Right lobe of liver (tissue), 4 donors: ENCODE data around the gene RUVBL1.

ENCODE experiments used
- CTCF ChIP-seq, 4 donors: fragments of 200-600 bp in 3 of 4; fragments of 450-650 bp in 1 of 4; IDR thresholded peaks; one replicate each; pipeline versions ENCODE4 v1.5.1 to v1.8.0; 2016 to 2022; ENCODE audit warnings: antibody characterized with exemption in 4 of 4, mild to moderate bottlenecking in 2 of 4
- POLR2A ChIP-seq: fragments of 450-650 bp; IDR thresholded peaks from one replicate; pipeline ENCODE4 v1.6.1; 2017; ENCODE audit warnings: antibody characterized with exemption, mild to moderate bottlenecking
- donor health status: DM: no; HTN: no; CAD: no.
- donor health status: DM: no; HTN: no; CAD: no.
- donor health status: DM: no; HTN: yes; CAD: no.

- TF ChIP-seq POLR2A (no peak), CTCF (IDR thresholded peaks at IDR 0.05) (no peak)
These were observed 47.0 kb downstream of the RUVBL1 start for GRCh38 chr3:128076483-128077201.
